Adrenal gland (tissue), 5 donors: ENCODE results near the gene KCNAB2.

Source experiments
- CTCF ChIP-seq, 6 experiments: fragments of 450-650 bp in 4 of 6; fragments of 200-600 bp in 2 of 6; sonication (generic) in 1 of 6; IDR thresholded peaks; 1 replicate in 5 of 6; 2 replicates in 1 of 6; pipeline versions ENCODE4 v1.5.1 to v1.8.0; 2016 to 2021; ENCODE audit warnings: antibody characterized with exemption in 6 of 6, mild to moderate bottlenecking in 2 of 6, moderate library complexity in 1 of 6
- POLR2A ChIP-seq, 2 donors: fragments of 450-650 bp; IDR thresholded peaks; one replicate each; pipeline ENCODE4 v1.6.1; 2017; ENCODE audit warnings: antibody characterized with exemption in 2 of 2, mild to moderate bottlenecking in 2 of 2, moderate library complexity in 1 of 2
- donor health status: DM: no; HTN: no; CAD: no.

- TF ChIP-seq CTCF (IDR thresholded peaks at IDR 0.05) (no peak), POLR2A (IDR thresholded peaks at IDR 0.05) (no peak)
Observed at GRCh38 chr1:6150006-6150938, 104.6 kb downstream of the KCNAB2 start.
